ENCODE results near the gene PRICKLE2. TPM values are rescaled to one million over a fixed set of nuclear protein-coding genes. Genes with fewer than 3 reads are reported as not detected.

Gene PRICKLE2
- total RNA-seq, 1 experiment from 2014 or later: 9.6 TPM

- DNase-seq (ENCODE audit: unreplicated experiment): no peak
- Mint-ChIP-seq H3K4me1 (ENCODE audit: insufficient read depth, unreplicated experiment) (peaks cover 18% of the 10 kb centered on the region), H3K9me3 (ENCODE audit: unreplicated experiment) (no peaks in the 10 kb centered on the region), H3K4me3 (ENCODE audit: unreplicated experiment) (no peak overlapping the region), H3K27me3 (ENCODE audit: insufficient read depth, unreplicated experiment) (no peaks in the 10 kb centered on the region), H3K27ac (ENCODE audit: low read depth, unreplicated experiment) (peak overlapping the region; percentile 51), H3K36me3 (ENCODE audit: insufficient read depth, unreplicated experiment) (peaks cover 29% of the 10 kb centered on the region)
- intact Hi-C loops (cut with micrococcal nuclease): loop anchor here (5.0 kb wide), 1 partner anchor 123 kb away; no protein-coding TSS in a partner anchor
- BruUV-seq (replicated peaks): no TSS peak
- CTCF ChIA-PET: interaction anchor here (0.6 to 1.7 kb wide), 7 partner anchors 11 to 341 kb away, joined by 3 to 5 read pairs (median 3); no protein-coding TSS in a partner anchor
- POLR2A ChIA-PET: interaction anchor here (0.7 to 2.3 kb wide), 11 partner anchors 8 to 225 kb away, joined by 3 to 8 read pairs (median 4); partner anchors contain the start of gene PSMD6
- TF ChIP-seq CTCF (IDR thresholded peaks at IDR 0.05; ENCODE audit: unreplicated experiment): no peak
These were observed 80.9 kb downstream of the PRICKLE2 start for GRCh38 chr3:64144241-64144900.

DNA sequence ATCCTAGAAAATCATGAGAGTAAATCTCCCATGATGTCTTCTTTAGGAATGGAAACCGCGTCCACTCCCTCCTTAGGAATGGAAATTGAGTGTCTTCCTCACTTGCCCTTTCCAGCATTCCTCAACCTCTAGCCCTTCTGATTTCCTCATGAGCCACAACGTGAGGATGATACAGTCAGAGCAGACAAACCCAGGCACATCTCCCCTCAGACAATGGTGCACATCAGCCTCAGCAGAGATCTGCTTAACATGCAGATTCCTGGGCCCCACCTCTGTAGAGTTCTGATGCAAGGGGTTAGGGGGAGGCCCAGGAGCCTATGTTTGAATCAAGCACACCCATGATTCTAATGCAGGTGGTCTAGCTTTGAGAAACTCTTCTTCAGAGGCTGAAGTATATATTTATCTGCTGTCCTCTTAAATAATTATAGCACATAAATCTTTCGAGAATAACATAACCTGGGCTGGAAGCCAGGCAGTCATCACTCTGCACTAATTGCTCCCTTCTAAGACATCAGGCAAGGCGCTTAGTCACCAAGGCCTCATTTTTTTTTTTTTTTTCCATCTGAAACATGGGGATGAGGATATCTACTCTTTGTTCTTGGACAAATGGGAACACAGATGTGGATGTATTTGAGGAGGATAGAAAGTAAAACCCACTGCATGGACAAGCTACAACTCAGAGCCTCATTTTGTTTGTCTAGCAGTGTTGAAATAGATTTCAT, 81.7 kb downstream of the PRICKLE2 start:
- DNase-seq (ENCODE audit: unreplicated experiment): peak; percentile 81
- ChIA-PET POLR2A (interaction anchor here (0.6 to 2.3 kb wide), 12 partner anchors 9 to 422 kb away, joined by 3 to 8 read pairs (median 3); no protein-coding TSS in a partner anchor), CTCF (interaction anchor here (0.8 to 1.7 kb wide), 4 partner anchors 11 to 124 kb away, joined by 3 to 5 read pairs (median 4); no protein-coding TSS in a partner anchor)
- Mint-ChIP-seq H3K4me1 (ENCODE audit: insufficient read depth, unreplicated experiment) (peaks cover 22% of the 10 kb centered on the region), H3K27me3 (ENCODE audit: insufficient read depth, unreplicated experiment) (no peaks in the 10 kb centered on the region), H3K27ac (ENCODE audit: low read depth, unreplicated experiment) (peak overlapping the region; percentile 51), H3K36me3 (ENCODE audit: insufficient read depth, unreplicated experiment) (peaks cover 29% of the 10 kb centered on the region), H3K4me3 (ENCODE audit: unreplicated experiment) (no peak overlapping the region), H3K9me3 (ENCODE audit: unreplicated experiment) (no peaks in the 10 kb centered on the region)
- BruUV-seq (replicated peaks): no TSS peak
- intact Hi-C loops (cut with micrococcal nuclease): loop anchor here (5.0 kb wide), 1 partner anchor 124 kb away; no protein-coding TSS in a partner anchor
- TF ChIP-seq CTCF (IDR thresholded peaks at IDR 0.05; ENCODE audit: unreplicated experiment): no peak

GRCh38 chr3:64141476-64141875, 83.8 kb downstream of the PRICKLE2 start:
- H3K27ac Mint-ChIP-seq (ENCODE audit: low read depth, unreplicated experiment): no peak overlapping the region
- DNase-seq (ENCODE audit: unreplicated experiment): no peak
- CTCF ChIA-PET: interaction anchor here (0.6 to 1.4 kb wide), 5 partner anchors 11 to 103 kb away, joined by 3 to 5 read pairs (median 3); no protein-coding TSS in a partner anchor

More at GRCh38 chr3:64141476-64141875, 83.8 kb downstream of the PRICKLE2 start:
- Mint-ChIP-seq H3K9me3 (ENCODE audit: unreplicated experiment) (no peaks in the 10 kb centered on the region), H3K4me3 (ENCODE audit: unreplicated experiment) (no peak overlapping the region), H3K27me3 (ENCODE audit: insufficient read depth, unreplicated experiment) (no peaks in the 10 kb centered on the region), H3K4me1 (ENCODE audit: insufficient read depth, unreplicated experiment) (peaks cover 22% of the 10 kb centered on the region), H3K36me3 (ENCODE audit: insufficient read depth, unreplicated experiment) (peaks cover 21% of the 10 kb centered on the region)
- intact Hi-C loops (cut with micrococcal nuclease): loop anchor here (5.0 kb wide), 1 partner anchor 126 kb away; no protein-coding TSS in a partner anchor
- TF ChIP-seq CTCF (IDR thresholded peaks at IDR 0.05; ENCODE audit: unreplicated experiment): no peak
- BruUV-seq (replicated peaks): no TSS peak
- POLR2A ChIA-PET: interaction anchor here (0.7 to 2.3 kb wide), 6 partner anchors 11 to 253 kb away, joined by 3 to 11 read pairs (median 3); no protein-coding TSS in a partner anchor

Data from MCF 10A (cell line).